ENCODE results near the gene PDLIM5. TPM values are rescaled to one million over a fixed set of nuclear protein-coding genes. Genes with fewer than 3 reads are reported as not detected.

PDLIM5 gene
- total RNA-seq = 85.8 and 175 TPM in 2 replicates

GRCh38 chr4:94451695-94452475, at the start of gene PDLIM5:
Gene PDLIM5, plus strand, starts transcription at chr4:94451942. Its CDS starts 3,347 bp downstream, at chr4:94455289.

Other genes with a start within 250 kb of the PDLIM5 start
- 20.1 and 50.3 TPM in 2 replicates for gene SMARCAD1, start 244.1 kb upstream of the PDLIM5 start, total RNA-seq
- gene HPGDS, start 109.1 kb upstream of the PDLIM5 start, total RNA-seq = not detected in 2 replicates